GM12878 (cell line): ENCODE measurements around the gene PES1. TPM values are rescaled to one million over a fixed set of nuclear protein-coding genes. Genes with fewer than 3 reads are reported as not detected.
A peak's percentile ranks its signal among the peaks of the same experiment; 100 is the strongest.

ENCODE experiments used
- BACH1 ChIP-seq: fragments of 450-650 bp; IDR thresholded peaks from 2 replicates; pipeline ENCODE4 v1.6.1; 2017; ENCODE audit warnings: mild to moderate bottlenecking, borderline replicate concordance
- CHD2 ChIP-seq: IDR thresholded peaks from 2 replicates; pipeline ENCODE4 v1.6.1; 2011; ENCODE audit warnings: low read depth, low read length, improper control_type of control experiment, borderline replicate concordance
- ETV6 ChIP-seq, 2 experiments: fragments of 450-650 bp in 1 of 2; IDR thresholded peaks in 1 of 2; conservative IDR thresholded peaks in 1 of 2; 2 replicates each; pipeline ENCODE4 v1.6.1; 2014; ENCODE audit warnings: antibody characterized with exemption in 1 of 2, borderline replicate concordance in 1 of 2, low read depth in 1 of 2, mild to moderate bottlenecking in 1 of 2, moderate library complexity in 1 of 2
- MEF2B ChIP-seq: fragments of 450-650 bp; IDR thresholded peaks from 2 replicates; pipeline ENCODE4 v1.6.1; 2018; ENCODE audit warnings: mild to moderate bottlenecking, moderate library complexity; ENCODE audit not compliant: partially characterized antibody, poor library complexity, severe bottlenecking
- MTA2 ChIP-seq: fragments of 450-650 bp; IDR thresholded peaks from 2 replicates; pipeline ENCODE4 v1.6.1; 2016; ENCODE audit warnings: low read depth, mild to moderate bottlenecking, moderate library complexity
- NRF1 ChIP-seq: conservative IDR thresholded peaks from 2 replicates; pipeline ENCODE4 v1.6.1; 2011; ENCODE audit warnings: mild to moderate bottlenecking, low read depth, low read length, improper control_type of control experiment
- PAX5 ChIP-seq: IDR thresholded peaks from 2 replicates; pipeline ENCODE4 v1.6.1; 2011; ENCODE audit warnings: low read depth, low read length, borderline replicate concordance
- POLR2AphosphoS2 ChIP-seq: IDR thresholded peaks from 2 replicates; pipeline ENCODE4 v1.6.1; 2011; ENCODE audit warnings: low read depth, mild to moderate bottlenecking, low read length, improper control_type of control experiment, moderate library complexity
- TCF12 ChIP-seq: IDR thresholded peaks from 2 replicates; pipeline ENCODE4 v1.6.1; 2011; ENCODE audit warnings: low read depth, mild to moderate bottlenecking, low read length
- ZNF384 ChIP-seq: IDR thresholded peaks from 2 replicates; pipeline ENCODE4 v1.6.1; 2012; ENCODE audit warnings: low read depth, mild to moderate bottlenecking, low read length, improper control_type of control experiment, borderline replicate concordance
- polyA plus RNA-seq, 11 experiments: library from polyadenylated mRNA; depleted of rRNA in 4 of 11; unstranded in 6 of 11; stranded (reverse) in 5 of 11; fragments of >200 nt; fragmentation: Nextera tagmentation in 4 of 11; fragmentation: Illumina TruSeq in 1 of 11; extraction: Ambion mirVana in 4 of 11; extraction: Trizol in 1 of 11; gene quantifications; 1 replicate in 1 of 11; 2 replicates in 10 of 11; pipeline versions ENCODE4 v1.2.1 to v1.2.3, GENCODE V29; 2011 to 2016; ENCODE audit warnings: inconsistent platforms in 2 of 11, missing spikeins in 2 of 11, low read depth in 1 of 11
- total RNA-seq, 4 experiments: library from RNA; depleted of rRNA in 3 of 4; stranded (reverse); fragments of >200 nt in 3 of 4; fragmentation: Illumina TruSeq in 1 of 4; extraction: Trizol in 1 of 4; gene quantifications; 2 replicates each; pipeline versions ENCODE4 v1.2.1 to v1.2.3, GENCODE V29; 2013 to 2021
- TF ChIP-seq, protein P1 (sequence below): fragments of 450-650 bp; IDR thresholded peaks from 2 replicates; pipeline ENCODE4 v1.6.1; 2017; ENCODE audit warnings: antibody characterized with exemption, mild to moderate bottlenecking, moderate library complexity
- TF ChIP-seq, protein P2 (sequence below): fragments of 450-650 bp; formaldehyde crosslinking; IDR thresholded peaks from 2 replicates; pipeline ENCODE4 v1.4.0; 2022; ENCODE audit warnings: mild to moderate bottlenecking, moderate library complexity
- TF ChIP-seq, protein P3 (sequence below): fragments of 450-650 bp; IDR thresholded peaks from 2 replicates; pipeline ENCODE4 v1.6.1; 2017; ENCODE audit warnings: low read depth, mild to moderate bottlenecking, moderate library complexity
- TF ChIP-seq, protein P4 (sequence below): fragments of 450-650 bp; IDR thresholded peaks from 2 replicates; pipeline ENCODE4 v1.6.1; 2017; ENCODE audit warnings: mild to moderate bottlenecking, moderate library complexity

Gene PES1
- total and polyA plus RNA-seq, 10 of the 15 experiments (the other 5 are each of a cell fraction or from before 2014, with no cell fraction given) = 6.9 to 139 (median 106) TPM

DNA sequence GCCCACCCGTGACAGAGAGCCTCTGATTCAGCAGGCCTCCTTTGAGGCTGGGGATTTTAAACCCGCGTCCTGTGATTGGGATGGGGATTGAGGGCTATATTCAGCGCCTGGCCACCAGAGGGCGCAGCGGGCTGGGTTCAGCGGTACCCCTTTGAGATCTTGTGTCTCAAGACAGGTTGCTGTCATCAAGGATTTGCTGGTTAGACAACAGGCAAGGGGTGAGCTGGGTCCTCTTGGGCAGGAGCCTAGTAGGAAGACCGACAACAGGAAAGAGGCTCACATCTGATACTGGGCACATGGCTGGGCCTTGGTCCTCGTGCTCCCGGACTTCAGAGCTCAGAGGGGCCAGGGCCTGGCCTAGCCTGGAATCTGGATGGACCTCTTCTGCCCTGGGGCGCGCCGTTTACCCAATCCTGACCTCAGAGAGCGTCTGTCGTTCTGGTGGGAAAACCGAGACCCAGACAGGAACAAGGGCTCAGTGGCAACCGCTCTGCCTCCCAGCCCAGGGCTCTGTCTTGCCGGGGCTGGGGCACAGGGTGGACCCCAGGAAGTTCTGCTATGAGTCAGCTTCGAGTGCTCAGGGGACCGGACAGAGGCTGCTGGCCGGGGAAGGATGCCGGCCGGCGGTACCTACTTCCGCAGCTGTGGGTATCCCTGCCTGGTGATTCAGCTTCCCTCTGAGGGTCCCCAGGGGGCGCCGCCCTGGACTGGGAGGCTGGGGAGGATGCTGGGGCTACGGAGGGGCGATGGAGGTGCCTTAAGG, 42.9 kb upstream of the PES1 start (continued):
- TF ChIP-seq, protein P1, sequence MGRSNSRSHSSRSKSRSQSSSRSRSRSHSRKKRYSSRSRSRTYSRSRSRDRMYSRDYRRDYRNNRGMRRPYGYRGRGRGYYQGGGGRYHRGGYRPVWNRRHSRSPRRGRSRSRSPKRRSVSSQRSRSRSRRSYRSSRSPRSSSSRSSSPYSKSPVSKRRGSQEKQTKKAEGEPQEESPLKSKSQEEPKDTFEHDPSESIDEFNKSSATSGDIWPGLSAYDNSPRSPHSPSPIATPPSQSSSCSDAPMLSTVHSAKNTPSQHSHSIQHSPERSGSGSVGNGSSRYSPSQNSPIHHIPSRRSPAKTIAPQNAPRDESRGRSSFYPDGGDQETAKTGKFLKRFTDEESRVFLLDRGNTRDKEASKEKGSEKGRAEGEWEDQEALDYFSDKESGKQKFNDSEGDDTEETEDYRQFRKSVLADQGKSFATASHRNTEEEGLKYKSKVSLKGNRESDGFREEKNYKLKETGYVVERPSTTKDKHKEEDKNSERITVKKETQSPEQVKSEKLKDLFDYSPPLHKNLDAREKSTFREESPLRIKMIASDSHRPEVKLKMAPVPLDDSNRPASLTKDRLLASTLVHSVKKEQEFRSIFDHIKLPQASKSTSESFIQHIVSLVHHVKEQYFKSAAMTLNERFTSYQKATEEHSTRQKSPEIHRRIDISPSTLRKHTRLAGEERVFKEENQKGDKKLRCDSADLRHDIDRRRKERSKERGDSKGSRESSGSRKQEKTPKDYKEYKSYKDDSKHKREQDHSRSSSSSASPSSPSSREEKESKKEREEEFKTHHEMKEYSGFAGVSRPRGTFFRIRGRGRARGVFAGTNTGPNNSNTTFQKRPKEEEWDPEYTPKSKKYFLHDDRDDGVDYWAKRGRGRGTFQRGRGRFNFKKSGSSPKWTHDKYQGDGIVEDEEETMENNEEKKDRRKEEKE = no peak
- TF ChIP-seq ETV6 (conservative IDR thresholded peaks at IDR 0.05 in 1 of 2, IDR thresholded peaks at IDR 0.05 in 1 of 2; ENCODE audit: borderline replicate concordance in 1 of 2, low read depth in 1 of 2) = peak in 1 of 2 experiments; percentile 12; a peak in 1 of 4 replicates
- no peak for TF ChIP-seq ZNF384
- TF ChIP-seq, protein P2, sequence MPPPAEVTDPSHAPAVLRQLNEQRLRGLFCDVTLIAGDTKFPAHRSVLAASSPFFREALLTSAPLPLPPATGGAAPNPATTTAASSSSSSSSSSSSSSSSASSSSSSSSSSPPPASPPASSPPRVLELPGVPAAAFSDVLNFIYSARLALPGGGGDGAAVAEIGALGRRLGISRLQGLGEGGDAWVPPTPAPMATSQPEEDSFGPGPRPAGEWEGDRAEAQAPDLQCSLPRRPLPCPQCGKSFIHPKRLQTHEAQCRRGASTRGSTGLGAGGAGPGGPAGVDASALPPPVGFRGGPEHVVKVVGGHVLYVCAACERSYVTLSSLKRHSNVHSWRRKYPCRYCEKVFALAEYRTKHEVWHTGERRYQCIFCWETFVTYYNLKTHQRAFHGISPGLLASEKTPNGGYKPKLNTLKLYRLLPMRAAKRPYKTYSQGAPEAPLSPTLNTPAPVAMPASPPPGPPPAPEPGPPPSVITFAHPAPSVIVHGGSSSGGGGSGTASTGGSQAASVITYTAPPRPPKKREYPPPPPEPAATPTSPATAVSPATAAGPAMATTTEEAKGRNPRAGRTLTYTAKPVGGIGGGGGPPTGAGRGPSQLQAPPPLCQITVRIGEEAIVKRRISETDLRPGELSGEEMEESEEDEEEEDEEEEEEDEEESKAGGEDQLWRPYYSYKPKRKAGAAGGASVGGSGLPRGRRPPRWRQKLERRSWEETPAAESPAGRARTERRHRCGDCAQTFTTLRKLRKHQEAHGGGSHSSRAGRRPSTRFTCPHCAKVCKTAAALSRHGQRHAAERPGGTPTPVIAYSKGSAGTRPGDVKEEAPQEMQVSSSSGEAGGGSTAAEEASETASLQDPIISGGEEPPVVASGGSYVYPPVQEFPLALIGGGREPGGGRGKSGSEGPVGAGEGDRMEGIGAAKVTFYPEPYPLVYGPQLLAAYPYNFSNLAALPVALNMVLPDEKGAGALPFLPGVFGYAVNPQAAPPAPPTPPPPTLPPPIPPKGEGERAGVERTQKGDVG (CRISPR knock-in tag) = no peak
- no peak for TF ChIP-seq BACH1
- TF ChIP-seq POLR2AphosphoS2 = no peak
- TF ChIP-seq, protein P3, sequence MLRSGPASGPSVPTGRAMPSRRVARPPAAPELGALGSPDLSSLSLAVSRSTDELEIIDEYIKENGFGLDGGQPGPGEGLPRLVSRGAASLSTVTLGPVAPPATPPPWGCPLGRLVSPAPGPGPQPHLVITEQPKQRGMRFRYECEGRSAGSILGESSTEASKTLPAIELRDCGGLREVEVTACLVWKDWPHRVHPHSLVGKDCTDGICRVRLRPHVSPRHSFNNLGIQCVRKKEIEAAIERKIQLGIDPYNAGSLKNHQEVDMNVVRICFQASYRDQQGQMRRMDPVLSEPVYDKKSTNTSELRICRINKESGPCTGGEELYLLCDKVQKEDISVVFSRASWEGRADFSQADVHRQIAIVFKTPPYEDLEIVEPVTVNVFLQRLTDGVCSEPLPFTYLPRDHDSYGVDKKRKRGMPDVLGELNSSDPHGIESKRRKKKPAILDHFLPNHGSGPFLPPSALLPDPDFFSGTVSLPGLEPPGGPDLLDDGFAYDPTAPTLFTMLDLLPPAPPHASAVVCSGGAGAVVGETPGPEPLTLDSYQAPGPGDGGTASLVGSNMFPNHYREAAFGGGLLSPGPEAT = peak; percentile 39; the same call in 1 of the 2 replicates
- no peak for TF ChIP-seq PAX5
- TF ChIP-seq, protein P4, sequence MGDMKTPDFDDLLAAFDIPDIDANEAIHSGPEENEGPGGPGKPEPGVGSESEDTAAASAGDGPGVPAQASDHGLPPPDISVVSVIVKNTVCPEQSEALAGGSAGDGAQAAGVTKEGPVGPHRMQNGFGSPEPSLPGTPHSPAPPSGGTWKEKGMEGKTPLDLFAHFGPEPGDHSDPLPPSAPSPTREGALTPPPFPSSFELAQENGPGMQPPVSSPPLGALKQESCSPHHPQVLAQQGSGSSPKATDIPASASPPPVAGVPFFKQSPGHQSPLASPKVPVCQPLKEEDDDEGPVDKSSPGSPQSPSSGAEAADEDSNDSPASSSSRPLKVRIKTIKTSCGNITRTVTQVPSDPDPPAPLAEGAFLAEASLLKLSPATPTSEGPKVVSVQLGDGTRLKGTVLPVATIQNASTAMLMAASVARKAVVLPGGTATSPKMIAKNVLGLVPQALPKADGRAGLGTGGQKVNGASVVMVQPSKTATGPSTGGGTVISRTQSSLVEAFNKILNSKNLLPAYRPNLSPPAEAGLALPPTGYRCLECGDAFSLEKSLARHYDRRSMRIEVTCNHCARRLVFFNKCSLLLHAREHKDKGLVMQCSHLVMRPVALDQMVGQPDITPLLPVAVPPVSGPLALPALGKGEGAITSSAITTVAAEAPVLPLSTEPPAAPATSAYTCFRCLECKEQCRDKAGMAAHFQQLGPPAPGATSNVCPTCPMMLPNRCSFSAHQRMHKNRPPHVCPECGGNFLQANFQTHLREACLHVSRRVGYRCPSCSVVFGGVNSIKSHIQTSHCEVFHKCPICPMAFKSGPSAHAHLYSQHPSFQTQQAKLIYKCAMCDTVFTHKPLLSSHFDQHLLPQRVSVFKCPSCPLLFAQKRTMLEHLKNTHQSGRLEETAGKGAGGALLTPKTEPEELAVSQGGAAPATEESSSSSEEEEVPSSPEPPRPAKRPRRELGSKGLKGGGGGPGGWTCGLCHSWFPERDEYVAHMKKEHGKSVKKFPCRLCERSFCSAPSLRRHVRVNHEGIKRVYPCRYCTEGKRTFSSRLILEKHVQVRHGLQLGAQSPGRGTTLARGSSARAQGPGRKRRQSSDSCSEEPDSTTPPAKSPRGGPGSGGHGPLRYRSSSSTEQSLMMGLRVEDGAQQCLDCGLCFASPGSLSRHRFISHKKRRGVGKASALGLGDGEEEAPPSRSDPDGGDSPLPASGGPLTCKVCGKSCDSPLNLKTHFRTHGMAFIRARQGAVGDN = no peak
- peak; percentile 52; the same call in 1 of the 2 replicates for TF ChIP-seq TCF12
- TF ChIP-seq MTA2 = no peak; the same call in 1 of the 2 replicates
- no peak for TF ChIP-seq NRF1
- TF ChIP-seq MEF2B = peak; percentile 54
- TF ChIP-seq CHD2 = 0 out of 2 replicates have a peak, but pooled peaks have one; percentile 6
